ENCODE measurements around the gene ACACA. TPM values are rescaled to one million over a fixed set of nuclear protein-coding genes. Genes with fewer than 3 reads are reported as not detected.

Gene ACACA
- total and polyA plus RNA-seq, 4 donors: 6.1 to 49.9 (median 23.7) TPM

GRCh38 chr17:37138571-37139120 lies 268.0 kb downstream of the ACACA start:
- ATAC-seq (ENCODE audit: low FRiP score): no peak
- Histone ChIP-seq H3K4me1 (ENCODE audit: control insufficient read depth in 1 of 2, insufficient read depth in 2 of 2, low read length in 2 of 2) (no peaks in the 10 kb centered on the region), H3K9me3 (ENCODE audit: control insufficient read depth, low read length) (no peaks in the 10 kb centered on the region), H3K4me3 (ENCODE audit: low read length in 2 of 2) (no peak overlapping the region), H3K27ac (ENCODE audit: low read depth in 1 of 2, low read length in 2 of 2) (no peak overlapping the region), H3K27me3 (ENCODE audit: control insufficient read depth in 1 of 2, insufficient read depth in 2 of 2, low read length in 1 of 2) (no peaks in the 10 kb centered on the region), H3K36me3 (ENCODE audit: control insufficient read depth in 1 of 2, insufficient read depth in 2 of 2, low read length in 1 of 2) (peaks cover 0 to 4% of the 10 kb centered on the region in 2 donors)
- 61 to 66% methylated on average over 1 of the region's 1 CpG for WGBS, 2 donors
- no peak for DNase-seq
- intact Hi-C loops (cut with DNase I): no loop called here

DNA sequence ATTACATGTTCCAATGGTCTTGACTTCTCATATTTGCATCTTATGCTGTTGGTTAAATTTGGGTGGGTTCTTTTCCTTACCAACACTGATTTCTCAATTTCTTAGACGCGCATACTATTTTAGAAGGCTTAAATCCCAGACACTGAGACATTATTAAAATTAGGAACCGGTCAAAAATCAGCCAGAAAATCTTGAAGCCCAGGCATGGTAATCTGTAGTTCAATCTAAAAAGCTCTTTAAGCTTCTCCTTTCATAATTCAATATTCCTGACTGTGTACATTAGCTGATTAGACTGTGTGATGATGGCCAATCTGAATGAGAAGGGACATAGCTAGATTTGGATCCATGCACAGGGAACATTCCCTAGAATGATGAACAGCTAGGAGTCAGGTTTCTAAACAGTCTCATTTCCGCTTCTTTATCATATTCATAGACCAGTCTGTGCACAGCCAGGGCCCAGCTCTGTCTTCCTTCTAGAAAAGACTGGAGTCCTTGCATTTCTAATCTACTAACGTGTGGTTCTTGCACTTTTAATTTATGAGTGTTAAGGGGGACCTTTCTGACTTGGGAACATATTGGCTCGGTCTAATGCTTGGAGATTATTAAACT lies 268.6 kb downstream of the ACACA start:
- Histone ChIP-seq H3K36me3 (ENCODE audit: control insufficient read depth in 1 of 2, insufficient read depth in 2 of 2, low read length in 1 of 2) (peaks cover 0 to 4% of the 10 kb centered on the region in 2 donors), H3K27ac (ENCODE audit: low read depth in 1 of 2, low read length in 2 of 2) (no peak overlapping the region), H3K4me1 (ENCODE audit: control insufficient read depth in 1 of 2, insufficient read depth in 2 of 2, low read length in 2 of 2) (no peaks in the 10 kb centered on the region), H3K4me3 (ENCODE audit: low read length in 2 of 2) (no peak overlapping the region), H3K9me3 (ENCODE audit: control insufficient read depth, low read length) (no peaks in the 10 kb centered on the region), H3K27me3 (ENCODE audit: control insufficient read depth in 1 of 2, insufficient read depth in 2 of 2, low read length in 1 of 2) (no peaks in the 10 kb centered on the region)
- 90 to 92% methylated on average over 6 of the region's 6 CpGs for WGBS, 2 donors
- no peak for DNase-seq
- intact Hi-C loops (cut with DNase I): no loop called here
- no peak for ATAC-seq (ENCODE audit: low FRiP score)

GRCh38 chr17:37137070-37137610 lies 269.5 kb downstream of the ACACA start:
- no peak overlapping the region for H3K4me3 ChIP-seq (ENCODE audit: low read length in 2 of 2)
- no peaks in the 10 kb centered on the region for H3K27me3 ChIP-seq (ENCODE audit: control insufficient read depth in 1 of 2, insufficient read depth in 2 of 2, low read length in 1 of 2)
- H3K36me3 ChIP-seq (ENCODE audit: control insufficient read depth in 1 of 2, insufficient read depth in 2 of 2, low read length in 1 of 2): peaks cover 0 to 4% of the 10 kb centered on the region in 2 donors
- WGBS, 2 donors: 82 to 93% methylated on average over 4 of the region's 4 CpGs
- ATAC-seq (ENCODE audit: low FRiP score) (no peak), DNase-seq (no peak)
- intact Hi-C loops (cut with DNase I): no loop called here
- H3K9me3 ChIP-seq (ENCODE audit: control insufficient read depth, low read length): no peaks in the 10 kb centered on the region
- no peaks in the 10 kb centered on the region for H3K4me1 ChIP-seq (ENCODE audit: control insufficient read depth in 1 of 2, insufficient read depth in 2 of 2, low read length in 2 of 2)
- no peak overlapping the region for H3K27ac ChIP-seq (ENCODE audit: low read depth in 1 of 2, low read length in 2 of 2)

DNA sequence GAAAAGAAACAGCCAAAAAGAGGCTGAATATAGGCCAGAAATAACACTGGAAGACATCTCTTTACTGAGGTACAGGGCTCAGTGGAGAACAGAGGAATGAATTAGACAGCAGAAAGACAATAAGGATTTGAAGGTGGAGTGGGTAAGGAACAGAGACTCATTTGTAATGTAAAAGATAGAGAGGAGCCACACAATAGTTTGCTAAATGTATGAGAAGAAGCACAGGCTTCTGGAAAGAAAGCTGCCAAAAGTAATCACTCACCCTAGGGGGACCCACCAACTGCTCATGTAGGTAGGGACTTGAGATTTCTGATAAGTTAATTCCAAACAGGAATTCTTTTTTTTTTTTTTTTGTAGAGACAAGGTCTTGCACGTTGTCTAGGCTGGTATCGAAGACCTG lies 271.1 kb downstream of the ACACA start:
- no peak overlapping the region for H3K4me3 ChIP-seq (ENCODE audit: low read length in 2 of 2)

DNA sequence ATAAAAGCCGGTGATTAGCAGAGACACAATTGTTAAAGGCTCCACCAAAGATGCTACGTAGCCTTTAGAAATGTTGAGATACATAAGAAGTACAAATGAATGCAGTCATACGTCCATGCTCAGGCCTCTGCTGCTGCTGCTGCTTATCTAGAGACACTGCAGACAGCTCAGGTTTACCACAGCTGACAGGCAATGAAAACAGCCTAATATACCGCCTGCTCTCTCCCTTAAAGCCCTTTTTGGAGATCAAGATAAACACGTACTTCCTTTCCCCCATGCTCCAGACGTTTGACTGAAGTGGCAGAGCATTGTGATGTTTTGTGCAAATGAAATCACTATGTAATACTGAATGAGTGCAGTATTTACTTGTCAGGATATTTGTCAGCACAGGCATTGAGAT lies 272.6 kb downstream of the ACACA start:
- H3K4me1 ChIP-seq (ENCODE audit: control insufficient read depth in 1 of 2, insufficient read depth in 2 of 2, low read length in 2 of 2): no peaks in the 10 kb centered on the region

More for the DNA sequence above, 271.1 kb downstream of the ACACA start:
- intact Hi-C loops (cut with DNase I): no loop called here
- DNase-seq (no peak), ATAC-seq (ENCODE audit: low FRiP score) (no peak)
- Histone ChIP-seq H3K36me3 (ENCODE audit: control insufficient read depth in 1 of 2, insufficient read depth in 2 of 2, low read length in 1 of 2) (peaks cover 0 to 3% of the 10 kb centered on the region in 2 donors), H3K9me3 (ENCODE audit: control insufficient read depth, low read length) (no peaks in the 10 kb centered on the region), H3K27me3 (ENCODE audit: control insufficient read depth in 1 of 2, insufficient read depth in 2 of 2, low read length in 1 of 2) (no peaks in the 10 kb centered on the region), H3K4me1 (ENCODE audit: control insufficient read depth in 1 of 2, insufficient read depth in 2 of 2, low read length in 2 of 2) (no peaks in the 10 kb centered on the region), H3K27ac (ENCODE audit: low read depth in 1 of 2, low read length in 2 of 2) (no peak overlapping the region)
- WGBS, 2 donors: 86 to 88% methylated on average over 2 of the region's 2 CpGs

GRCh38 chr17:37133136-37133535 lies 273.5 kb downstream of the ACACA start:
- peaks cover 0 to 3% of the 10 kb centered on the region in 2 donors for H3K36me3 ChIP-seq (ENCODE audit: control insufficient read depth in 1 of 2, insufficient read depth in 2 of 2, low read length in 1 of 2)
- no peaks in the 10 kb centered on the region for H3K9me3 ChIP-seq (ENCODE audit: control insufficient read depth, low read length)
- DNase-seq (no peak), ATAC-seq (ENCODE audit: low FRiP score) (no peak)
- no peaks in the 10 kb centered on the region for H3K4me1 ChIP-seq (ENCODE audit: control insufficient read depth in 1 of 2, insufficient read depth in 2 of 2, low read length in 2 of 2)
- no peaks in the 10 kb centered on the region for H3K27me3 ChIP-seq (ENCODE audit: control insufficient read depth in 1 of 2, insufficient read depth in 2 of 2, low read length in 1 of 2)
- intact Hi-C loops (cut with DNase I): no loop called here
- H3K27ac ChIP-seq (ENCODE audit: low read depth in 1 of 2, low read length in 2 of 2): no peak overlapping the region
- WGBS, 2 donors: 80 to 88% methylated on average over 5 of the region's 5 CpGs
- no peak overlapping the region for H3K4me3 ChIP-seq (ENCODE audit: low read length in 2 of 2)

More for the DNA sequence above, 272.6 kb downstream of the ACACA start:
- no peak for ATAC-seq (ENCODE audit: low FRiP score)
- Histone ChIP-seq H3K36me3 (ENCODE audit: control insufficient read depth in 1 of 2, insufficient read depth in 2 of 2, low read length in 1 of 2) (peaks cover 0 to 6% of the 10 kb centered on the region in 2 donors), H3K27ac (ENCODE audit: low read depth in 1 of 2, low read length in 2 of 2) (no peak overlapping the region), H3K9me3 (ENCODE audit: control insufficient read depth, low read length) (no peaks in the 10 kb centered on the region), H3K4me3 (ENCODE audit: low read length in 2 of 2) (no peak overlapping the region), H3K27me3 (ENCODE audit: control insufficient read depth in 1 of 2, insufficient read depth in 2 of 2, low read length in 1 of 2) (no peaks in the 10 kb centered on the region)
- WGBS, 2 donors: 76 to 79% methylated on average over 6 of the region's 6 CpGs
- intact Hi-C loops (cut with DNase I): no loop called here
- no peak for DNase-seq

DNA sequence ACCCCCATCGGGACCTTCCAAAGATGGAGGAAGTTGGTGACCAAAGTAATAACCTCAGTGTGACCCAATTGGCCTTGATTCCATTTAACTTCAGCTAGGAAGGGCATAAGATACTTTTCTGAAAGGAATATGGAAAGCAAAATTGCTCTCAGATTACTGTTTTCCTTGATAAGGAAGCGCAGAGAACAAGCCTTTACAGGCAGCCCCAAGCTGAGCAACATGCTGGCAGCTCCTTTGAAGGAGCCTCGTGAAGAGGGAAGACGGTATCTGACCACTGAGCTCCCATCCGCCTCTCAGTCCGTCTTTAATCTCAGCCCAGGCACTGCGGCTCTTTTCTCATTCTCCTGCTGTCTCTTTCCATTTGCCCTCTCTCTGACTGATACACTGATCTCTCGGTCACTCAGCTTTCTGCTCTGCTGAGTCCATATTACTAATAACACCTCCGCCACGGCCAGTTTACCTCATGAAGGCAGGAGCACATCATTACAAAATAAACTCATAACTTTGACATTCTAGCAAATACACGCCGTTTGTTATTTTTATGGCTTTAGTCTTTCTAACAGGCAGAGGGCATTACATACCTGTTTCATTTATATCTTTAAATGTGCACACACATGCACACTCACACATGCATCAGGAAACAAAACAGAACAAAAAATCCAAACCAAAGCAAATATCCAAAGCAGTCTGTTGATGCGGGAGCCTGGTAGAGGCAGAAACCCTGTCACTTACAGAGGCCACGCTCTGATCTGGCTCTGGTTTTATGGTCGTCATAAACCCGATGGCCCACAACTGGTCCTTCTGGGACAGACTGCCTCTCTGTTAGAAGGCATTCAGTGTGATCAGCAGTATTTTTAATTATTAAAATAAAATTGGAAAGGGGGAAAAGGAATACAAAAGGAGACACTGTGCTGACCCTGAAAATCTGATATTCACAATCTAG lies 274.7 kb downstream of the ACACA start:
- ATAC-seq (ENCODE audit: low FRiP score): no peak
- no peaks in the 10 kb centered on the region for H3K27me3 ChIP-seq (ENCODE audit: control insufficient read depth in 1 of 2, insufficient read depth in 2 of 2, low read length in 1 of 2)
- DNase-seq: no peak
- intact Hi-C loops (cut with DNase I): no loop called here
- H3K9me3 ChIP-seq (ENCODE audit: control insufficient read depth, low read length): no peaks in the 10 kb centered on the region
- WGBS, 2 donors: 88% methylated on average over 16 of the region's 16 CpGs
- no peaks in the 10 kb centered on the region for H3K4me1 ChIP-seq (ENCODE audit: control insufficient read depth in 1 of 2, insufficient read depth in 2 of 2, low read length in 2 of 2)
- no peak overlapping the region for H3K27ac ChIP-seq (ENCODE audit: low read depth in 1 of 2, low read length in 2 of 2)
- H3K4me3 ChIP-seq (ENCODE audit: low read length in 2 of 2): no peak overlapping the region
- H3K36me3 ChIP-seq (ENCODE audit: control insufficient read depth in 1 of 2, insufficient read depth in 2 of 2, low read length in 1 of 2): peaks cover 0 to 3% of the 10 kb centered on the region in 2 donors

DNA sequence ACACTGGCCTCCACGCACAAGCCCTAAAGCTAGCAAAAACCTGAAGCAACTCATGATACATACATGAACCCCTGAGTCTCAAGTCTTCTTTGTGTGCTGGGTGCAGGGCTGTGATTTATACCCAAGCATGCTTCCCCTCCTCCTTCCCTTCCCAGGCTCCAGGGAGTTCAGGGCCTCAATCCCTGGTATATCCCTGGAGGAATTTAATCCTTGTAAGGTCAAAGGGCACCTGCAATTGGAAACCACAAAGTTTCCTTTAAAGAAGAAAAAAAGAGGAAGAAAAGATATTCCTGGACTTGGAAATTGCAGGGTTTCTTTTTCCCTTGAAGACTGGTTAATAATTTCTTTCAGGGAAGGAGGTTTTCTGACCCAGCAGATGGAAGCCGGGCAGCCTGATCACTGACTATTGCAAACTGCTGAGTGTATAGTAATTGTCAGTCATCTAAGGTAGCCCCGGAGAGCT lies 275.6 kb downstream of the ACACA start:
- intact Hi-C loops (cut with DNase I): no loop called here
- H3K36me3 ChIP-seq (ENCODE audit: control insufficient read depth in 1 of 2, insufficient read depth in 2 of 2, low read length in 1 of 2): peaks cover 0 to 3% of the 10 kb centered on the region in 2 donors
- 79 to 80% methylated on average over 3 of the region's 3 CpGs for WGBS, 2 donors
- no peak for DNase-seq
- no peaks in the 10 kb centered on the region for H3K27me3 ChIP-seq (ENCODE audit: control insufficient read depth in 1 of 2, insufficient read depth in 2 of 2, low read length in 1 of 2)
- H3K27ac ChIP-seq (ENCODE audit: low read depth in 1 of 2, low read length in 2 of 2): no peak overlapping the region
- no peaks in the 10 kb centered on the region for H3K9me3 ChIP-seq (ENCODE audit: control insufficient read depth, low read length)
- no peaks in the 10 kb centered on the region for H3K4me1 ChIP-seq (ENCODE audit: control insufficient read depth in 1 of 2, insufficient read depth in 2 of 2, low read length in 2 of 2)
- ATAC-seq (ENCODE audit: low FRiP score): no peak
- no peak overlapping the region for H3K4me3 ChIP-seq (ENCODE audit: low read length in 2 of 2)
